Fibroblast of lung (primary cell): ENCODE results near the gene CDK6. TPM values are rescaled to one million over a fixed set of nuclear protein-coding genes. Genes with fewer than 3 reads are reported as not detected.

Experiments used
- DNase-seq, 2 donors: peaks; one replicate each; pipeline versions ENCODE4 v3.0.0 to v3.0.0-alpha.2; 2010; ENCODE audit warnings: low read depth in 2 of 2
- H2AFZ ChIP-seq: 2 replicates; pipeline ENCODE4 v1.5.1; 2012; ENCODE audit warnings: low read length, control low read depth, inconsistent platforms
- H3K27ac ChIP-seq: 2 replicates; pipeline ENCODE4 v1.5.1; 2011; ENCODE audit warnings: low read length, control low read depth; ENCODE audit not compliant: insufficient read depth
- H3K27me3 ChIP-seq: 2 replicates; pipeline ENCODE4 v1.5.1; 2011; ENCODE audit warnings: mild to moderate bottlenecking, low read length; ENCODE audit not compliant: control insufficient read depth, insufficient read depth
- H3K36me3 ChIP-seq: 2 replicates; pipeline ENCODE4 v1.5.1; 2011; ENCODE audit warnings: low read length; ENCODE audit not compliant: control insufficient read depth, insufficient read depth
- H3K4me1 ChIP-seq: 2 replicates; pipeline ENCODE4 v1.5.1; 2011; ENCODE audit warnings: low read length; ENCODE audit not compliant: control insufficient read depth, insufficient read depth; ENCODE audit errors: extremely low read depth
- H3K4me2 ChIP-seq: 2 replicates; pipeline ENCODE4 v1.5.1; 2011; ENCODE audit warnings: low read length, control low read depth; ENCODE audit not compliant: insufficient read depth; ENCODE audit errors: extremely low read depth
- H3K4me3 ChIP-seq, 4 experiments: fragments of 200-600 bp in 1 of 4; sonication (generic) in 1 of 4; replicated peaks in 1 of 4; 2 replicates each; pipeline ENCODE4 v1.5.1; 2011 to 2016; ENCODE audit warnings: low read length in 4 of 4, low read depth in 3 of 4, mild to moderate bottlenecking in 3 of 4, control low read depth in 2 of 4, inconsistent platforms in 1 of 4, mixed read lengths in 1 of 4; ENCODE audit not compliant: insufficient read depth in 1 of 4; ENCODE audit errors: control extremely low read depth in 1 of 4
- H3K79me2 ChIP-seq: 2 replicates; pipeline ENCODE4 v1.5.1; 2012; ENCODE audit warnings: mild to moderate bottlenecking, low read length, inconsistent platforms; ENCODE audit not compliant: control insufficient read depth, insufficient read depth
- H3K9ac ChIP-seq: 2 replicates; pipeline ENCODE4 v1.5.1; 2011; ENCODE audit warnings: mild to moderate bottlenecking, low read length, control low read depth; ENCODE audit not compliant: insufficient read depth
- H3K9me3 ChIP-seq: 2 replicates; pipeline ENCODE4 v1.5.1; 2012; ENCODE audit warnings: low read depth, low read length; ENCODE audit not compliant: control insufficient read depth, insufficient read depth
- H4K20me1 ChIP-seq: 2 replicates; pipeline ENCODE4 v1.5.1; 2011; ENCODE audit warnings: low read length; ENCODE audit not compliant: control insufficient read depth, insufficient read depth; ENCODE audit errors: extremely low read depth
- CTCF ChIP-seq, 2 donors: IDR thresholded peaks in 1 of 2; conservative IDR thresholded peaks in 1 of 2; 1 replicate in 1 of 2; 2 replicates in 1 of 2; pipeline ENCODE4 v1.5.1; 2011 to 2012; ENCODE audit warnings: low read length in 2 of 2, control low read depth in 1 of 2, inconsistent platforms in 1 of 2, low read depth in 1 of 2, mild to moderate bottlenecking in 1 of 2
- EZH2 ChIP-seq: IDR thresholded peaks from 2 replicates; pipeline ENCODE4 v1.5.1; 2012; ENCODE audit warnings: low read length, control low read depth, mild to moderate bottlenecking; ENCODE audit errors: missing control alignments
- polyA plus RNA-seq, 2 donors: library from polyadenylated mRNA; depleted of rRNA in 1 of 2; stranded (reverse) in 1 of 2; unstranded in 1 of 2; fragments of >200 nt; gene quantifications; 2 replicates each; pipeline ENCODE4 v1.2.1, GENCODE V29; 2011 to 2012; ENCODE audit warnings: missing spikeins in 1 of 2
- total RNA-seq: library from RNA; depleted of rRNA; stranded (reverse); fragments of >200 nt; gene quantifications from 2 replicates; pipeline ENCODE4 v1.2.1, GENCODE V29; 2014

CDK6 gene
- total and polyA plus RNA-seq, 2 donors (not counting 1 experiment from before 2014, with no cell fraction given) = 17.8 to 19.2 TPM

- Histone ChIP-seq H3K36me3 (peaks cover 1% of the 10 kb centered on the region), H4K20me1 (no peaks in the 10 kb centered on the region), H3K9me3 (no peaks in the 10 kb centered on the region), H3K27me3 (no peaks in the 10 kb centered on the region), H2AFZ (no peak overlapping the region), H3K79me2 (peaks cover 17% of the 10 kb centered on the region), H3K27ac (no peak overlapping the region), H3K9ac (no peak overlapping the region), H3K4me3 (no peak overlapping the region), H3K4me1 (no peaks in the 10 kb centered on the region), H3K4me2 (no peak overlapping the region)
- TF ChIP-seq EZH2 = no peak
- no peak for TF ChIP-seq CTCF (conservative IDR thresholded peaks at IDR 0.05 in 1 of 2, IDR thresholded peaks at IDR 0.05 in 1 of 2; ENCODE audit: low read depth in 1 of 2, low read length in 2 of 2)
- DNase-seq = no peak
Measured at GRCh38 chr7:92704858-92705257, 131.5 kb downstream of the CDK6 start.

GRCh38 chr7:92702535-92702934 lies 133.8 kb downstream of the CDK6 start:
- Histone ChIP-seq H2AFZ (no peak overlapping the region), H3K4me2 (no peak overlapping the region), H4K20me1 (no peaks in the 10 kb centered on the region), H3K27me3 (no peaks in the 10 kb centered on the region), H3K4me1 (peaks cover 10% of the 10 kb centered on the region), H3K79me2 (peaks cover 15% of the 10 kb centered on the region), H3K4me3 (no peak overlapping the region), H3K9me3 (no peaks in the 10 kb centered on the region), H3K36me3 (peaks cover 1% of the 10 kb centered on the region), H3K9ac (no peak overlapping the region), H3K27ac (no peak overlapping the region)
- TF ChIP-seq EZH2 = no peak
- no peak for TF ChIP-seq CTCF (conservative IDR thresholded peaks at IDR 0.05 in 1 of 2, IDR thresholded peaks at IDR 0.05 in 1 of 2; ENCODE audit: low read depth in 1 of 2, low read length in 2 of 2)
- DNase-seq = no peak

GRCh38 chr7:92699966-92700514 lies 136.3 kb downstream of the CDK6 start:
- no peak overlapping the region for H3K4me3 ChIP-seq
- no peaks in the 10 kb centered on the region for H3K27me3 ChIP-seq
- H3K27ac ChIP-seq = no peak overlapping the region
- DNase-seq = no peak
- no peaks in the 10 kb centered on the region for H4K20me1 ChIP-seq
- H3K79me2 ChIP-seq = peaks cover 26% of the 10 kb centered on the region
- H3K4me2 ChIP-seq = no peak overlapping the region
- no peak overlapping the region for H2AFZ ChIP-seq
- no peak overlapping the region for H3K9ac ChIP-seq
- no peak for TF ChIP-seq CTCF (conservative IDR thresholded peaks at IDR 0.05 in 1 of 2, IDR thresholded peaks at IDR 0.05 in 1 of 2; ENCODE audit: low read depth in 1 of 2, low read length in 2 of 2)
- TF ChIP-seq EZH2 = no peak
- peaks cover 20% of the 10 kb centered on the region for H3K4me1 ChIP-seq
- H3K36me3 ChIP-seq = peaks cover 1% of the 10 kb centered on the region
- H3K9me3 ChIP-seq = no peaks in the 10 kb centered on the region
